A549 (cell line): ENCODE measurements around the gene MEIKIN.

Experiments
- CTCF ChIP-seq: fragments of >200 bp; sonication (Bioruptor Twin); formaldehyde crosslinking; IDR thresholded peaks from 3 replicates; pipeline ENCODE4 v1.5.1; 2016
- EP300 ChIP-seq, 2 experiments: fragments of >200 bp; sonication (Bioruptor Twin); formaldehyde crosslinking; IDR thresholded peaks; 2 replicates in 1 of 2; 3 replicates in 1 of 2; pipeline ENCODE4 v1.6.1; 2016 to 2017
- MAFK ChIP-seq: fragments of 450-650 bp; IDR thresholded peaks from 2 replicates; pipeline ENCODE4 v1.6.1; 2014; ENCODE audit not compliant: partially characterized antibody
- MAX ChIP-seq: IDR thresholded peaks from 2 replicates; pipeline ENCODE4 v1.6.1; 2012
- POLR2A ChIP-seq: IDR thresholded peaks from 2 replicates; pipeline ENCODE4 v1.6.1; 2012; ENCODE audit warnings: mild to moderate bottlenecking, low read length
- RAD21 ChIP-seq, 2 experiments: fragments of >200 bp in 1 of 2; sonication (Bioruptor Twin) in 1 of 2; formaldehyde crosslinking in 1 of 2; IDR thresholded peaks in 1 of 2; conservative IDR thresholded peaks in 1 of 2; 2 replicates in 1 of 2; 3 replicates in 1 of 2; pipeline ENCODE4 v1.6.1; 2012 to 2018; ENCODE audit warnings: inconsistent platforms in 1 of 2
- RNF2 ChIP-seq: fragments of 200-600 bp; sonication (generic); IDR thresholded peaks from 2 replicates; pipeline ENCODE4 v1.6.1; 2016; ENCODE audit warnings: low read depth, mild to moderate bottlenecking, antibody characterized with exemption, moderate library complexity, borderline replicate concordance
- SMC3 ChIP-seq: fragments of >200 bp; sonication (Bioruptor Twin); formaldehyde crosslinking; IDR thresholded peaks from 3 replicates; pipeline ENCODE4 v1.6.1; 2018; ENCODE audit warnings: inconsistent platforms
- TFCP2L1 ChIP-seq: fragments of 250-450 bp; sonication (Bioruptor Pico); IDR thresholded peaks from 2 replicates; pipeline ENCODE4 v1.5.0; 2021; ENCODE audit warnings: mild to moderate bottlenecking

- TF ChIP-seq MAX (no peak), CTCF (no peak), EP300 (IDR thresholded peaks at IDR 0.05) (no peak), POLR2A (no peak), RNF2 (no peak), MAFK (no peak), TFCP2L1 (CRISPR knock-in tag) (no peak), RAD21 (conservative IDR thresholded peaks at IDR 0.05 in 1 of 2, IDR thresholded peaks at IDR 0.05 in 1 of 2) (no peak), SMC3 (no peak)
Measured at GRCh38 chr5:131757830-131758519, 187.5 kb downstream of the MEIKIN start.
